Body of pancreas (tissue), 4 donors: ENCODE measurements around the gene FOXK2.

Experiments
- CTCF ChIP-seq, 7 experiments: fragments of 450-650 bp in 4 of 7; fragments of 200-600 bp in 3 of 7; sonication (generic) in 3 of 7; IDR thresholded peaks; one replicate each; pipeline ENCODE4 v1.5.1; 2016 to 2019; ENCODE audit warnings: antibody characterized with exemption in 7 of 7
- POLR2A ChIP-seq, 3 donors: fragments of 450-650 bp; IDR thresholded peaks; one replicate each; pipeline ENCODE4 v1.6.1; 2016; ENCODE audit warnings: antibody characterized with exemption in 3 of 3, mild to moderate bottlenecking in 2 of 3

- TF ChIP-seq POLR2A (IDR thresholded peaks at IDR 0.05) = no peak
- TF ChIP-seq CTCF (IDR thresholded peaks at IDR 0.05) = no peak
Measured at GRCh38 chr17:82505296-82505695, 14.2 kb upstream of the FOXK2 start.
